ENCODE data around the gene RGL3.
"Not testable (repeated sequence)": the region's sequence is repeated elsewhere in the genome, so short reads cannot be mapped to it uniquely, and the experiment has no call there.

The RGL3 gene

GRCh38 chr19:11380653-11381537, 38.2 kb downstream of the RGL3 start:
- no peak for FAIRE-seq

- FAIRE-seq: no peak
Measured at GRCh38 chr19:11379857-11380350, 39.2 kb downstream of the RGL3 start.

GRCh38 chr19:11379269-11379845, 39.8 kb downstream of the RGL3 start:
- not testable (repeated sequence) for FAIRE-seq

GRCh38 chr19:11378319-11379189, 40.6 kb downstream of the RGL3 start:
- no peak for FAIRE-seq

GRCh38 chr19:11377756-11378155, 41.4 kb downstream of the RGL3 start:
- no peak for FAIRE-seq

GRCh38 chr19:11377237-11377636, 41.9 kb downstream of the RGL3 start:
- no peak for FAIRE-seq

- FAIRE-seq: peak; percentile 72
Measured at GRCh38 chr19:11375143-11375948, 43.8 kb downstream of the RGL3 start.

- no peak for FAIRE-seq
Measured at GRCh38 chr19:11374433-11375142, 44.5 kb downstream of the RGL3 start, which contains the start of gene SWSAP1. SWSAP1 (plus strand) TSS chr19:11374666; CDS start chr19:11374681, 15 bp downstream.

- FAIRE-seq: no peak
Measured at GRCh38 chr19:11373885-11374432, 45.2 kb downstream of the RGL3 start.

GRCh38 chr19:11373166-11373884, 45.8 kb downstream of the RGL3 start:
- FAIRE-seq: no peak

GRCh38 chr19:11370744-11371143, 48.4 kb downstream of the RGL3 start:
- no peak for FAIRE-seq

- no peak for FAIRE-seq
Measured at GRCh38 chr19:11367528-11367927, 51.6 kb downstream of the RGL3 start.

GRCh38 chr19:11365557-11366117, 53.5 kb downstream of the RGL3 start:
- no peak for FAIRE-seq

GRCh38 chr19:11364935-11365334, 54.2 kb downstream of the RGL3 start:
- FAIRE-seq: no peak

GRCh38 chr19:11364296-11364904, 54.7 kb downstream of the RGL3 start:
- no peak for FAIRE-seq

GRCh38 chr19:11363881-11364280, 55.2 kb downstream of the RGL3 start:
- FAIRE-seq: no peak

- FAIRE-seq: no peak
Measured at GRCh38 chr19:11361771-11362731, 57.1 kb downstream of the RGL3 start.

- no peak for FAIRE-seq
Measured at GRCh38 chr19:11361037-11361770, 57.9 kb downstream of the RGL3 start.

Data from colon (tissue), 2 donors.